Panc1 (cell line): ENCODE data around the gene COQ6.

Experiments
- POLR2AphosphoS5 ChIP-seq: IDR thresholded peaks from 2 replicates; pipeline ENCODE4 v1.6.1; 2012; ENCODE audit warnings: mild to moderate bottlenecking, low read depth, low read length, moderate library complexity
- REST ChIP-seq, 2 experiments: IDR thresholded peaks; 2 replicates each; pipeline ENCODE4 v1.6.1; 2011 to 2012; ENCODE audit warnings: low read depth in 2 of 2, control low read depth in 1 of 2, low read length in 1 of 2, mild to moderate bottlenecking in 1 of 2, moderate library complexity in 1 of 2; ENCODE audit not compliant: insufficient read depth in 1 of 2
- TF ChIP-seq, protein P1 (sequence below): fragments of 450-650 bp; IDR thresholded peaks from 2 replicates; pipeline ENCODE4 v1.5.1; 2017; ENCODE audit warnings: mild to moderate bottlenecking

GRCh38 chr14:73936548-73936947, 13.6 kb upstream of the COQ6 start:
- TF ChIP-seq POLR2AphosphoS5 = no peak
- no peak for TF ChIP-seq REST (IDR thresholded peaks at IDR 0.05; ENCODE audit: insufficient read depth in 1 of 2, low read depth in 2 of 2, low read length in 1 of 2)
- TF ChIP-seq, protein P1, sequence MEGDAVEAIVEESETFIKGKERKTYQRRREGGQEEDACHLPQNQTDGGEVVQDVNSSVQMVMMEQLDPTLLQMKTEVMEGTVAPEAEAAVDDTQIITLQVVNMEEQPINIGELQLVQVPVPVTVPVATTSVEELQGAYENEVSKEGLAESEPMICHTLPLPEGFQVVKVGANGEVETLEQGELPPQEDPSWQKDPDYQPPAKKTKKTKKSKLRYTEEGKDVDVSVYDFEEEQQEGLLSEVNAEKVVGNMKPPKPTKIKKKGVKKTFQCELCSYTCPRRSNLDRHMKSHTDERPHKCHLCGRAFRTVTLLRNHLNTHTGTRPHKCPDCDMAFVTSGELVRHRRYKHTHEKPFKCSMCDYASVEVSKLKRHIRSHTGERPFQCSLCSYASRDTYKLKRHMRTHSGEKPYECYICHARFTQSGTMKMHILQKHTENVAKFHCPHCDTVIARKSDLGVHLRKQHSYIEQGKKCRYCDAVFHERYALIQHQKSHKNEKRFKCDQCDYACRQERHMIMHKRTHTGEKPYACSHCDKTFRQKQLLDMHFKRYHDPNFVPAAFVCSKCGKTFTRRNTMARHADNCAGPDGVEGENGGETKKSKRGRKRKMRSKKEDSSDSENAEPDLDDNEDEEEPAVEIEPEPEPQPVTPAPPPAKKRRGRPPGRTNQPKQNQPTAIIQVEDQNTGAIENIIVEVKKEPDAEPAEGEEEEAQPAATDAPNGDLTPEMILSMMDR = no peak
